Motor neuron (in vitro differentiated cells): ENCODE data around the gene CBY2. TPM values are rescaled to one million over a fixed set of nuclear protein-coding genes. Genes with fewer than 3 reads are reported as not detected.
A peak's percentile ranks its signal among the peaks of the same experiment; 100 is the strongest.

Experiments used
- ATAC-seq, 8 experiments: fragments of 200-7000 bp; cut with Tn5 transposase; replicated peaks in 6 of 8; 2 replicates each; pipeline ENCODE4 v1.8.0; 2021; ENCODE audit warnings: mild to moderate bottlenecking in 8 of 8, moderate library complexity in 8 of 8
- H3K27ac ChIP-seq, 2 donors: fragments of 250-450 bp; sonication (Bioruptor Pico); 2 replicates each; pipeline ENCODE4 v1.9.0; 2021; ENCODE audit warnings: antibody characterized with exemption in 2 of 2, mild to moderate bottlenecking in 2 of 2, moderate library complexity in 1 of 2
- H3K4me1 ChIP-seq, 2 donors: fragments of 250-450 bp; sonication (Bioruptor Pico); replicated peaks in 1 of 2; 2 replicates each; pipeline ENCODE4 v1.6.1; 2021; ENCODE audit warnings: antibody characterized with exemption in 2 of 2, mild to moderate bottlenecking in 2 of 2, moderate library complexity in 1 of 2
- H3K4me3 ChIP-seq, 5 donors: fragments of 250-450 bp; sonication (Bioruptor Pico); 2 replicates each; pipeline ENCODE4 v1.9.0; 2021; ENCODE audit warnings: antibody characterized with exemption in 5 of 5, mild to moderate bottlenecking in 5 of 5, moderate library complexity in 4 of 5
- WGBS, 10 experiments: fragments of 450-650 bp; shearing (Covaris generic); methylation state at CpG; one replicate each; pipeline ENCODE4 v1.0.0; 2022; 5-methylcytosine and 5-hydroxymethylcytosine counted together
- in situ Hi-C, 9 experiments: fragments of 400-800 bp; cut with MboI; loops; one replicate each; pipeline ENCODE4 v1.15.0; 2021; ENCODE audit warnings: low sequenced_read_pairs in 9 of 9, low pct_unique_long_range_greater_than_20kb in 2 of 9; ENCODE audit not compliant: unreplicated experiment in 9 of 9
- total RNA-seq, 8 experiments: library from RNA; unstranded; fragments of 300-600 nt; gene quantifications; 2 replicates each; pipeline versions ENCODE4 v1.2.3 to v1.2.4, GENCODE V29; 2022

The CBY2 gene
- total RNA-seq, 8 experiments from 2014 or later, result 0.18 to 0.52 (median 0.49) TPM; not detected in 5

DNA sequence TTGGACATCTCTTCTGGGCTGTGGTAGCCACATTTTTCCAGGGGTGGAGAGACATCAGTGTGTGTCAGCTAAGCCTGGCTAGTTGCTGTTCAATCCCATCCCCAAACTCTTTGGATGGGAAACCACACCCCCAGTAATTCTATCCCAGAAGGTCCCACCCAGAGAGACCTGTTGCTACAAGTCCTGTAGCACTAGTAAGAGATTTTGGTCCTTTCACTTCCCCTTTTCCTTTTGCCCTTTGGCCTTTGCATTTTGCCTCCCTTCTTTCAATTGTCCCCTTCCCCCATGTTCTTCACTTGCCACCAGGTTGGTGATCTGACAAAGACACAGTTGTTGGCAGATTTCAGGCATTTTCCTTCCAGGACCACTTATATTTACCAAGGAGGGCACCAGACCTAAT is 3.8 kb downstream of the CBY2 start:
- Histone ChIP-seq H3K4me3 (no peak overlapping the region), H3K4me1 (peaks cover 15 to 19% of the 10 kb centered on the region in 2 donors), H3K27ac (no peak overlapping the region)
- in situ Hi-C loops, result no loop called here
- peak in 2 of 8 experiments; percentile 58 to 62 for ATAC-seq

DNA sequence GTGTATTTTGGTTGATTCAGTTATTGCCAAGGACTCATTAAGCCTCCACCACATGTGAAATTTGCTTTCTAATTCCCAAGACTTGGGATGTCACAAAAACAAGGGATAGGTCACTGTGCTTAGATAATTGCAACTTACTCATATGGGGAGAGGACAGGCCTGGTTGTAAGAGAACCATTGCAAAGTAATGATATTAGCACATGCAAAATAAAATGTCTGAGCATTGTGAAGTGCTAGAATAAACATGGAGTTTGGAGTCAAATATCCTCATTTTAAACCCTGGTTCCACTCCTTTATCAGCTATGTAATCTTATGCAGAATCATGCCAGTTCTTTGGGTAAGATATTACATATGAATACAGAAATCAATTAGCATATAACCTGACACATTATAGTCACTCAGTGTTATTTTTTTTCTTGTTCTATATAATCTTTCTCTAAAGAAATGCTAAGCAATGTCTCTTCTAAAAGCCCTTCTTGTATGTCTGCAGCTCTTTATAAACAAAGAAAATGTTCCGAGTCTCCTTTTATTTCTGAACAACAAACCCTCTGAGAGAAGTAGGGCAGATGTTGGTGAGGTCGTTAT is 5.5 kb downstream of the CBY2 start:
- in situ Hi-C loops, result no loop called here
- no peak overlapping the region for H3K4me3 ChIP-seq
- peaks cover 15 to 19% of the 10 kb centered on the region in 2 donors for H3K4me1 ChIP-seq
- WGBS, 10 experiments, result 6 to 100% (median 50%) methylated on average over 1 to 2 of the region's 2 CpGs; no CpG with 5 or more reads in 1 of the 10 experiments
- peak in 6 of 8 experiments; percentile 30 to 79 (median 48) for ATAC-seq
- no peak overlapping the region for H3K27ac ChIP-seq

DNA sequence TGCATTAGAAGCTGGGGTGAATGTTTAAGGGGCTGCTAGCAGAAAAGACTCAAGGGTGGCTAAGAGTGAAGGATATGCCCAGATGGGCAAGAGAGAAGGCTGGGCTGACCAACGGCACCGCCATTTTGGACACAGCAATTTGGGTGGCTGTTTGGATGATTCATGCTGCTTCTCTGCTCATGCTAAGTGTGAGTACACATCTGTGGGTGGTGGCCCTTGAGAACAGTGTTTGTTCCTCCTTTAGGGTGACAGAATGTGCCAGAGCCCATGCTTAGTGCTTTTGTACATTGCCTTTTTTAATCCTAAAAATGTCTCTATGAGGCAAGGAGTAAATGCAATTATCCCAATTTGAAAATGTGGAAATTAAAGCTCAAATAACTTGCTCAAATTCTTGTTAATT is 9.8 kb downstream of the CBY2 start:
- H3K4me3 ChIP-seq, result no peak overlapping the region
- H3K27ac ChIP-seq, result no peak overlapping the region
- 60 to 75% methylated on average over 1 to 2 of the region's 2 CpGs; no CpG with 5 or more reads in 8 of the 10 experiments for WGBS, 10 experiments
- in situ Hi-C loops, result no loop called here
- ATAC-seq, result peak in 1 of 8 experiments; percentile 37
- H3K4me1 ChIP-seq, result peaks cover 0 to 8% of the 10 kb centered on the region in 2 donors

DNA sequence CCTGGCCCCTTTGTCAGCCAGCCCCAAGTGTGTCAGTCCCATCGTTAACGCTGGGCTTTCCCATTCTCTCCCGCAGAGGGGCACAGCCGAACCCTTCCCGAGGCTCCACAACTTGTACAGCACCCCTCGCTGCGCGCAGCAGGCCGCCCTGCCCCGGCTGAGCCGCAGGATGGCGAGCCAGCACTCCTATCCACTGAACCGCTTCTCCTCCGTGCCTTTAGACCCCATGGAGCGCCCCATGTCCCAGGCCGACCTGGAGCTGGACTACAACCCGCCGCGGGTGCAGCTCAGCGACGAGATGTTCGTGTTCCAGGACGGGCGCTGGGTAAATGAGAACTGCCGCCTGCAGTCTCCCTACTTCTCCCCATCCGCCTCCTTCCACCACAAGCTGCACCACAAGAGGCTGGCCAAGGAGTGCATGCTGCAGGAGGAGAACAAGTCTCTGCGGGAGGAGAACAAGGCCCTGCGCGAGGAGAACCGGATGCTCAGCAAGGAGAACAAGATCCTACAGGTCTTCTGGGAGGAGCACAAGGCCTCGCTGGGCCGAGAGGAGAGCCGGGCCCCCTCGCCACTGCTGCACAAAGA is 11.1 kb downstream of the CBY2 start:
- no peak for ATAC-seq
- Histone ChIP-seq H3K27ac (no peak overlapping the region), H3K4me1 (no peaks in the 10 kb centered on the region), H3K4me3 (no peak overlapping the region)
- WGBS, 10 experiments, result 86 to 100% (median 98%) methylated on average over 1 to 17 of the region's 34 CpGs; no CpG with 5 or more reads in 2 of the 10 experiments
- in situ Hi-C loops, result no loop called here

DNA sequence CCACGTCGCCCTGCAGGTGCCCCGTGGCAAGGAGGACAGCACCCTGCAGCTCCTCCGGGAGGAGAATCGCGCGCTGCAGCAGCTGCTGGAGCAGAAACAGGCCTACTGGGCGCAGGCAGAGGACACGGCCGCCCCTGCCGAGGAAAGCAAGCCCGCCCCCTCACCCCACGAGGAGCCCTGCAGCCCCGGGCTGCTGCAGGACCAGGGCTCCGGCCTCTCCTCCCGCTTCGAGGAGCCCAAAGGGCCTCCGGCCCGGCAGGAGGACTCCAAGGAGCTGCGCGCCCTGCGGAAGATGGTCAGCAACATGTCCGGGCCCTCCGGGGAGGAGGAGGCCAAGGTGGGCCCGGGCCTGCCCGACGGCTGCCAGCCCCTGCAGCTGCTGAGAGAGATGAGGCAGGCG is 11.6 kb downstream of the CBY2 start:
- Histone ChIP-seq H3K27ac (no peak overlapping the region), H3K4me3 (no peak overlapping the region), H3K4me1 (no peaks in the 10 kb centered on the region)
- in situ Hi-C loops, result no loop called here
- WGBS, 10 experiments, result 20 to 100% (median 73%) methylated on average over 1 to 3 of the region's 28 CpGs; no CpG with 5 or more reads in 6 of the 10 experiments
- ATAC-seq, result no peak

DNA sequence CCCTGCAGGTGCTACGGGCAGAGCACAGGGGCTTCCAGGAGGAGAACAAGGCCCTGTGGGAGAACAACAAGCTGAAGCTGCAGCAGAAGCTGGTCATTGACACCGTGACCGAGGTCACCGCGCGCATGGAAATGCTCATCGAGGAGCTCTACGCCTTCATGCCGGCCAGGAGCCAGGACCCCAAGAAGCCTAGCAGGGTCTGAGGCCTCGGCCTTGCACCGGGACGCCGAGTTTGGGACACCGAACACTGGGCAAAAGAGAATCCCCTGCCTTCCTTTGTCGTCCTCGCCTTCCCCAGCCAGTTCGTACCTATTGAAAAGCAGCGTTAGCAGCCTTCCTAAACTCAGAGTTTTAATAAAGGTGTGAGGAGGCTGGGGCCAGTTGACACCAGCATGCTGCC is 12.1 kb downstream of the CBY2 start:
- WGBS, 10 experiments, result 70 to 100% (median 95%) methylated on average over 1 to 9 of the region's 18 CpGs; no CpG with 5 or more reads in 3 of the 10 experiments
- in situ Hi-C loops, result no loop called here
- Histone ChIP-seq H3K4me1 (no peaks in the 10 kb centered on the region), H3K4me3 (no peak overlapping the region), H3K27ac (no peak overlapping the region)
- no peak for ATAC-seq

DNA sequence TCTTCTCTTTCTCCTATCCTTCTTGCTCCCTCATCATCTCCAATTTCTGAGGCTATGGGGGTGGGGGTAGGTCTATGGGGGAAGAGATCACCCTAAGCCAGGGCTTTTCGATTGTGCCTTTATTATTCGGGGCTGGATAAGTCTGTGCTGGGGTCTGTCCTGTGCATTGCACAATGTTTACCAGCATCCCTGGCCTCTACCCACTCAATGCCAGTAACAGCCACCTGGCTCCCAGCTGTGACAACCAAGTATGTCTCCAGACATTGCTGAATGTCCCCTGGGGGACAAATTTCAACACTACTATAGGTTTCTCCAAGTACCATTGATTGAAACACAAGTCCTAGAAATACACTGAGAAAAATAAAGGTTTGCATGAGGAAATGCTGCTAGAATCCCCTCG is 13.2 kb downstream of the CBY2 start:
- Histone ChIP-seq H3K4me1 (no peaks in the 10 kb centered on the region), H3K27ac (no peak overlapping the region), H3K4me3 (no peak overlapping the region)
- in situ Hi-C loops, result no loop called here
- ATAC-seq, result peak in 1 of 8 experiments; percentile 24
- WGBS, 10 experiments, result 0 to 93% (median 79%) methylated on average over 1 to 3 of the region's 3 CpGs; no CpG with 5 or more reads in 1 of the 10 experiments

DNA sequence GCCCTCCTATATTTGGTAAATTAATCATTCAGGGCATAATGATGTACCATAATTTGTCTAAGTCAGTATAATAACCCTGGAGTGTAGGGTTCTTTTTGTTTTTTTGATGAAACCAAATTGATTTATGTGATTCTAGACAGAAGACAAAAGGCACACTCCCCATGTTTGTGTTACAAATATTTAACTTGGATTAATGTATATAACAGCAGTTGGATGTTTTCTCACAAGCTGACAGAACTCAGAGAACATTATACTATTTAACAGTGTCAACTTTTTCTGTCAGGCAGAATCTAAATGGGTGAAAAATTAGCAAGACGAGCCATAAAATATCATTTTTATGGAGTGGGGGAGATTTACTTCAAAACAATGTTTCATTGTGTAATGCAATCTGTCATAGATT is 15.2 kb downstream of the CBY2 start:
- in situ Hi-C loops, result no loop called here
- Histone ChIP-seq H3K4me3 (no peak overlapping the region), H3K4me1 (no peaks in the 10 kb centered on the region), H3K27ac (no peak overlapping the region)
- ATAC-seq, result no peak
- 0 to 100% (median 67%) methylated on average over 1 of the region's 1 CpG; no CpG with 5 or more reads in 2 of the 10 experiments for WGBS, 10 experiments

DNA sequence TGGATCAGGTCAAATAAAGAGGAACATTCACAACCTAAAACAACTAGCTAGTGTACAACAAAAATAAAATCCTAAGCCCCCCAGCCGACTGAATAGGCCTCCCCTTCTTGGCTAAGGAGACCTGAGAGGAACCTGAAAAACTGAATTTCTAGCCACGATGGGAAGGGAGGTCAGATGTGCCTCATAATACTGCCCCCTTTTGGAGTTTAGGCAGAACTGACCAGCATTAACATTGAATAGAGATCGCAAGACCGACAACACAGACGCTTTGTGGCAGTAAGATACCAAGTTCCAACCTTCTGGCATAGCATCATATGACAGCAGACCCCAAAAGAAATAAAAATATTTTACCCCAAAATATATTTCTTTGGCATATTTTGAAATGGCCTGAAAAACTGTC is 15.9 kb downstream of the CBY2 start:
- 18 to 73% (median 45%) methylated on average over 2 to 5 of the region's 5 CpGs; no CpG with 5 or more reads in 4 of the 10 experiments for WGBS, 10 experiments
- Histone ChIP-seq H3K27ac (no peak overlapping the region), H3K4me3 (no peak overlapping the region), H3K4me1 (peaks cover 3 to 5% of the 10 kb centered on the region in 2 donors)
- in situ Hi-C loops, result no loop called here
- ATAC-seq, result peak in 4 of 8 experiments; percentile 28 to 70 (median 46)

DNA sequence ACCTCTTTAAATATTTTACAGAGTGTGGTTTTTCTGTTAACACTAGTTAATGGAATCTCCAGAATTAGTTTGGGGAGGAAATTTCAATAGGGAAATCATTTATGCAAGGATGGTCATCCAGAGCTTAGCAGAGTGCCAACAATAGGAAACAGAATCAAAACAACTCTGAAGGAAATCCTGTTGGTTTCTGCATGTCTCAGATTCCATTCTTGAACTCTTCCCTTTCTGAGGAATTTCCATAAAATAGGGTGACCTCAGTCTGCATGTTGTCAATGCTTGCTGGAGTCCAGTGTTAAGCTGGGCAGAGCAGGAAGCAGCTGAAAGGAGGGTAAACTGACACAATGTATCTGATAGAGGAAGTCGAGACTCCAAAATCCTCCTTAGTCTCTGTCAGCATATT is 16.9 kb downstream of the CBY2 start:
- Histone ChIP-seq H3K4me1 (peaks cover 13 to 15% of the 10 kb centered on the region in 2 donors), H3K27ac (no peak overlapping the region), H3K4me3 (no peak overlapping the region)
- in situ Hi-C loops, result no loop called here
- no peak for ATAC-seq
- WGBS, 10 experiments, result 0 to 100% (median 57%) methylated on average over 1 of the region's 1 CpG; no CpG with 5 or more reads in 3 of the 10 experiments

DNA sequence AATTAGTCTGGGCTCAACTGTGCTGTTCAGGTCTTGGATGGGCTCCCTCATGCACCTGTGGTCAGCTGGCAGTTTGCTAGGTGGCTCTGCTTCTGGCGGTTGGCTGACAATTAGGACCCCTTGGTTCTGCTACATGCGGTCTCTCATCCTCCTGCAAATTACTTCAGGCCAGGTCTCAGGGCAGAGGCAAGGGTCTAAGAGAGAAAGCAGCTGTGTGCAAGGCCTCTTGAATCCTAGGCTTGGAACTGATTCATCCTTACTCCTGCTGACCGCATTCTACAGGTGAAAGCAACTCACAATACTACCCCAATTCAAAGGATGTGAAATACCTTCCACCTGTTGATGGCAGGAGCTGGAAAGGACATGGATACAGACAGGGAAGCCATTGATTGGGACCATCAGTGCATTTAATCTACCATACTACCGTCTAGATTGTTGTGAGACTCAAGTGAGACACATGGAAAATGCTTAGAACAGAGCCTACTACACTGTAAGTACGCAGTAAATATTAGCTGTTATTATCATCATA is 19.1 kb downstream of the CBY2 start:
- in situ Hi-C loops, result no loop called here
- H3K4me3 ChIP-seq, result no peak overlapping the region
- no peak for ATAC-seq
- 0 to 100% (median 71%) methylated on average over 1 to 4 of the region's 5 CpGs; no CpG with 5 or more reads in 2 of the 10 experiments for WGBS, 10 experiments
- H3K27ac ChIP-seq, result no peak overlapping the region
- H3K4me1 ChIP-seq, result peaks cover 14 to 22% of the 10 kb centered on the region in 2 donors

DNA sequence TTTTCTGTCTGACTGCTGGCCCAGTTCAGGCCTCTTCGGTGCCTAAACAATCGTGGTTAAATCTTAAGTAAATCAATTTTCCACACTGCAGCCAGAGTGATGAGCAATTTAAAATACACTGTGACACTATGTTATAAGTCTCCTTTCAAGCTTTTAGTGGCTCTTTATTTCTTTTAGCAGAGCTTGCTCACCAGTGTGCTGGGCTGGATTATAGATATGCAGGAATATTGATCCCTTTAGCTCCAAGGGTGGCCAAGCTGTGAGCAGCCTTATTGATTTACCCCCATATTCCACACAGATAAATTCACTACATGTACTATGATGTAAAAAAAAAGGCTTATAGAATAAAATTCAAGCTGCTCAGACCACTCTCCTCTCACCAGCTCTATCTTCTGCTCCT is 21.7 kb downstream of the CBY2 start:
- in situ Hi-C loops, result no loop called here
- ATAC-seq, result peak in 5 of 8 experiments; percentile 24 to 74 (median 41)
- peak overlapping the region; percentile 18 to 65 for H3K27ac ChIP-seq
- WGBS, 10 experiments, result 21 to 75% (median 43%) methylated on average over 1 to 2 of the region's 2 CpGs; no CpG with 5 or more reads in 3 of the 10 experiments
- H3K4me3 ChIP-seq, result no peak overlapping the region
- peaks cover 14 to 22% of the 10 kb centered on the region in 2 donors for H3K4me1 ChIP-seq

DNA sequence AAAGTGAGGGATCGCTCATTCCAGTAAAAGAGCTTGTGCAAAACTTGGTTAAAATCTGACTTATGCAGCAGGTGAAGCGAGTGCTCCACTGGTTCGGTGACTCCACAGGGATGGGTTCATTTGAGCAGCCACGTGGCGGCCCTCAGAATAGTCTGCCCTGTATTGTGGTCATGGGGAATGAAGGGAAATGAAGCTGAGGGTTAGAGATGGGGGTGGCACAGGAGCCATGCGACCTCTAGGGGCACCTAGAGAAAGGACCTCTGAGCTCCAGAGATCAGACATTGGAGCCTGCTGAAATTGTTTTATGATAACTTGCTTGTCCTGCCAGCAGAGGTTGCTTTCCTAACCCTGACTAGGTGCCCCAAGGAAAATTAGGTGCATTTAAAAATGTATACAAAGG is 26.6 kb downstream of the CBY2 start:
- Histone ChIP-seq H3K4me3 (no peak overlapping the region), H3K27ac (no peak overlapping the region), H3K4me1 (peaks cover 6 to 24% of the 10 kb centered on the region in 2 donors)
- ATAC-seq, result peak in 4 of 8 experiments; percentile 27 to 62 (median 37)
- WGBS, 10 experiments, result 20 to 80% (median 57%) methylated on average over 1 to 4 of the region's 6 CpGs; no CpG with 5 or more reads in 6 of the 10 experiments
- in situ Hi-C loops, result no loop called here
